Fibroblast of lung (primary cell): ENCODE data around the gene RABEP1. TPM values are rescaled to one million over a fixed set of nuclear protein-coding genes. Genes with fewer than 3 reads are reported as not detected.

Source experiments
- DNase-seq, 2 donors: peaks; one replicate each; pipeline versions ENCODE4 v3.0.0 to v3.0.0-alpha.2; 2010; ENCODE audit warnings: low read depth in 2 of 2
- H2AFZ ChIP-seq: 2 replicates; pipeline ENCODE4 v1.5.1; 2012; ENCODE audit warnings: low read length, control low read depth, inconsistent platforms
- H3K27ac ChIP-seq: 2 replicates; pipeline ENCODE4 v1.5.1; 2011; ENCODE audit warnings: low read length, control low read depth; ENCODE audit not compliant: insufficient read depth
- H3K27me3 ChIP-seq: 2 replicates; pipeline ENCODE4 v1.5.1; 2011; ENCODE audit warnings: mild to moderate bottlenecking, low read length; ENCODE audit not compliant: control insufficient read depth, insufficient read depth
- H3K36me3 ChIP-seq: 2 replicates; pipeline ENCODE4 v1.5.1; 2011; ENCODE audit warnings: low read length; ENCODE audit not compliant: control insufficient read depth, insufficient read depth
- H3K4me1 ChIP-seq: 2 replicates; pipeline ENCODE4 v1.5.1; 2011; ENCODE audit warnings: low read length; ENCODE audit not compliant: control insufficient read depth, insufficient read depth; ENCODE audit errors: extremely low read depth
- H3K4me2 ChIP-seq: 2 replicates; pipeline ENCODE4 v1.5.1; 2011; ENCODE audit warnings: low read length, control low read depth; ENCODE audit not compliant: insufficient read depth; ENCODE audit errors: extremely low read depth
- H3K4me3 ChIP-seq, 4 experiments: fragments of 200-600 bp in 1 of 4; sonication (generic) in 1 of 4; replicated peaks in 1 of 4; 2 replicates each; pipeline ENCODE4 v1.5.1; 2011 to 2016; ENCODE audit warnings: low read length in 4 of 4, low read depth in 3 of 4, mild to moderate bottlenecking in 3 of 4, control low read depth in 2 of 4, inconsistent platforms in 1 of 4, mixed read lengths in 1 of 4; ENCODE audit not compliant: insufficient read depth in 1 of 4; ENCODE audit errors: control extremely low read depth in 1 of 4
- H3K79me2 ChIP-seq: 2 replicates; pipeline ENCODE4 v1.5.1; 2012; ENCODE audit warnings: mild to moderate bottlenecking, low read length, inconsistent platforms; ENCODE audit not compliant: control insufficient read depth, insufficient read depth
- H3K9ac ChIP-seq: 2 replicates; pipeline ENCODE4 v1.5.1; 2011; ENCODE audit warnings: mild to moderate bottlenecking, low read length, control low read depth; ENCODE audit not compliant: insufficient read depth
- H3K9me3 ChIP-seq: 2 replicates; pipeline ENCODE4 v1.5.1; 2012; ENCODE audit warnings: low read depth, low read length; ENCODE audit not compliant: control insufficient read depth, insufficient read depth
- H4K20me1 ChIP-seq: 2 replicates; pipeline ENCODE4 v1.5.1; 2011; ENCODE audit warnings: low read length; ENCODE audit not compliant: control insufficient read depth, insufficient read depth; ENCODE audit errors: extremely low read depth
- EZH2 ChIP-seq: IDR thresholded peaks from 2 replicates; pipeline ENCODE4 v1.5.1; 2012; ENCODE audit warnings: low read length, control low read depth, mild to moderate bottlenecking; ENCODE audit errors: missing control alignments
- polyA plus RNA-seq, 2 donors: library from polyadenylated mRNA; depleted of rRNA in 1 of 2; stranded (reverse) in 1 of 2; unstranded in 1 of 2; fragments of >200 nt; gene quantifications; 2 replicates each; pipeline ENCODE4 v1.2.1, GENCODE V29; 2011 to 2012; ENCODE audit warnings: missing spikeins in 1 of 2
- total RNA-seq: library from RNA; depleted of rRNA; stranded (reverse); fragments of >200 nt; gene quantifications from 2 replicates; pipeline ENCODE4 v1.2.1, GENCODE V29; 2014
- TF ChIP-seq, protein P1 (sequence below), 2 donors: IDR thresholded peaks in 1 of 2; conservative IDR thresholded peaks in 1 of 2; 1 replicate in 1 of 2; 2 replicates in 1 of 2; pipeline ENCODE4 v1.5.1; 2011 to 2012; ENCODE audit warnings: low read length in 2 of 2, control low read depth in 1 of 2, inconsistent platforms in 1 of 2, low read depth in 1 of 2, mild to moderate bottlenecking in 1 of 2

The RABEP1 gene
- total and polyA plus RNA-seq, 2 donors (not counting 1 experiment from before 2014, with no cell fraction given), result 46.3 to 64.4 TPM

- H3K4me3 ChIP-seq, result no peak overlapping the region
- H3K4me1 ChIP-seq, result no peaks in the 10 kb centered on the region
- H3K27me3 ChIP-seq, result no peaks in the 10 kb centered on the region
- no peaks in the 10 kb centered on the region for H3K9me3 ChIP-seq
- H4K20me1 ChIP-seq, result no peaks in the 10 kb centered on the region
- no peak overlapping the region for H3K9ac ChIP-seq
- H2AFZ ChIP-seq, result no peak overlapping the region
- no peaks in the 10 kb centered on the region for H3K36me3 ChIP-seq
- no peak overlapping the region for H3K4me2 ChIP-seq
- H3K27ac ChIP-seq, result no peak overlapping the region
- no peak for TF ChIP-seq EZH2
- TF ChIP-seq, protein P1, sequence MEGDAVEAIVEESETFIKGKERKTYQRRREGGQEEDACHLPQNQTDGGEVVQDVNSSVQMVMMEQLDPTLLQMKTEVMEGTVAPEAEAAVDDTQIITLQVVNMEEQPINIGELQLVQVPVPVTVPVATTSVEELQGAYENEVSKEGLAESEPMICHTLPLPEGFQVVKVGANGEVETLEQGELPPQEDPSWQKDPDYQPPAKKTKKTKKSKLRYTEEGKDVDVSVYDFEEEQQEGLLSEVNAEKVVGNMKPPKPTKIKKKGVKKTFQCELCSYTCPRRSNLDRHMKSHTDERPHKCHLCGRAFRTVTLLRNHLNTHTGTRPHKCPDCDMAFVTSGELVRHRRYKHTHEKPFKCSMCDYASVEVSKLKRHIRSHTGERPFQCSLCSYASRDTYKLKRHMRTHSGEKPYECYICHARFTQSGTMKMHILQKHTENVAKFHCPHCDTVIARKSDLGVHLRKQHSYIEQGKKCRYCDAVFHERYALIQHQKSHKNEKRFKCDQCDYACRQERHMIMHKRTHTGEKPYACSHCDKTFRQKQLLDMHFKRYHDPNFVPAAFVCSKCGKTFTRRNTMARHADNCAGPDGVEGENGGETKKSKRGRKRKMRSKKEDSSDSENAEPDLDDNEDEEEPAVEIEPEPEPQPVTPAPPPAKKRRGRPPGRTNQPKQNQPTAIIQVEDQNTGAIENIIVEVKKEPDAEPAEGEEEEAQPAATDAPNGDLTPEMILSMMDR (conservative IDR thresholded peaks at IDR 0.05 in 1 of 2, IDR thresholded peaks at IDR 0.05 in 1 of 2; ENCODE audit: low read depth in 1 of 2, low read length in 2 of 2), result no peak
- no peak for DNase-seq
- H3K79me2 ChIP-seq, result no peaks in the 10 kb centered on the region
These were observed 40.0 kb upstream of the RABEP1 start for GRCh38 chr17:5241861-5242671.

DNA sequence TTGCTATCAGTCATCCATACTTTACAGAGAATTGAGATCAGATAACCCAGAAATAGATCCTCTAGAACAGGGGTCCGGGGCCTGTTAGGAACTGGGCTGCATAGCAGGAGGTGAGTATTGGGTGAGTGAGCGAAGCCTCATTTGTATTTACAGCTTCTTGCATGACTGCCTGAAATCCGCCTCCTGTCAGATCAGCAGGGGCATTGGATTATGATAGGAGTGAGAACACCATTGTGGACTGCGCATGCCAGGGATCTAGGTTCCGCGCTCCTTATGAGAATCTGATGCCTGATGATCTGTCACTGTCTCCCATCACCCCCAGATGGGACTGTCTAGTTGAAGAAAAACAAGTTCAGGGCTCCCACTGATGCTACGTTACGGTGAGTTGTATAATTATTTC, 34.5 kb upstream of the RABEP1 start:
- TF ChIP-seq, protein P1 (conservative IDR thresholded peaks at IDR 0.05 in 1 of 2, IDR thresholded peaks at IDR 0.05 in 1 of 2; ENCODE audit: low read depth in 1 of 2, low read length in 2 of 2), result no peak
- TF ChIP-seq EZH2, result no peak
- Histone ChIP-seq H3K27me3 (peaks cover 4% of the 10 kb centered on the region), H3K4me2 (no peak overlapping the region), H3K9ac (no peak overlapping the region), H3K27ac (no peak overlapping the region), H3K4me1 (no peaks in the 10 kb centered on the region), H3K36me3 (no peaks in the 10 kb centered on the region), H3K4me3 (no peak overlapping the region), H3K79me2 (no peaks in the 10 kb centered on the region), H2AFZ (no peak overlapping the region), H4K20me1 (no peaks in the 10 kb centered on the region), H3K9me3 (no peaks in the 10 kb centered on the region)
- DNase-seq, result no peak

DNA sequence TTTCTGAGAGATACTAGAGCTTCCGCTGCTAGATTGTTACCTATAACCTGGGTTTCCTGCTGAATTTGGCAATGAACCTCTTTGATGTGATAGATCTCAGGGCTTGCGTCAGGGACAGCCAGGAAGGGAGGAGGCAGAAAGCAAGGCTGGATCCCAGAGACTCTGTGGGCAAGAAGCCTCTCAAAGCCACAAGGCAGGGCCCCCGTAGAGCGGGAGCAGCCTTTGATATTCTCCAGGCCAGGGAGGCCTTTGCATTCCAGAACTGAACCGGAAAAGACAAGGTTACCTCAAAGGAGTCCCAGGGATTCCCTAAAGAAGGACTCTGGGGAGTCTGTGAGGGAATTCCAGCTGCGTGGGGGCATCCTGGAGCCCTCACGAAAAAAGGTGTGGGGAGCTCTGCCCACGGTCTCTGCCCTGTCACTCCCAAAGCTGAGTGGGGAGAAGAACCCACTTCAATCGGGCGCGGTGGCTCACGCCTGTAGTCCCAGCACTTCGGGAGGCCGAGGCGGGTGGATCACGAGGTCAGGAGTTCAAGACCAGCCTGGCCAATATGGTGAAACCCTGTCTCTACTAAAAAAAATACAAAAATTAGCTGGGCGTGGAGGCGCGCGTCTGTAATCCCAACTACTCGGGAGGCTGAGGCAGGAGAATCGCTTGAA, 33.1 kb upstream of the RABEP1 start:
- H3K4me1 ChIP-seq, result no peaks in the 10 kb centered on the region
- H4K20me1 ChIP-seq, result no peaks in the 10 kb centered on the region
- no peak overlapping the region for H3K9ac ChIP-seq
- H3K79me2 ChIP-seq, result no peaks in the 10 kb centered on the region
- H3K36me3 ChIP-seq, result no peaks in the 10 kb centered on the region
- TF ChIP-seq, protein P1 (conservative IDR thresholded peaks at IDR 0.05 in 1 of 2, IDR thresholded peaks at IDR 0.05 in 1 of 2; ENCODE audit: low read depth in 1 of 2, low read length in 2 of 2), result no peak
- TF ChIP-seq EZH2, result no peak
- no peak overlapping the region for H3K4me2 ChIP-seq
- H3K9me3 ChIP-seq, result no peaks in the 10 kb centered on the region
- DNase-seq, result no peak
- H3K27me3 ChIP-seq, result peaks cover 4% of the 10 kb centered on the region
- no peak overlapping the region for H3K27ac ChIP-seq
- H3K4me3 ChIP-seq, result no peak overlapping the region
- H2AFZ ChIP-seq, result no peak overlapping the region
